ENCODE data around the gene ALKBH3.

ALKBH3 gene

DNA sequence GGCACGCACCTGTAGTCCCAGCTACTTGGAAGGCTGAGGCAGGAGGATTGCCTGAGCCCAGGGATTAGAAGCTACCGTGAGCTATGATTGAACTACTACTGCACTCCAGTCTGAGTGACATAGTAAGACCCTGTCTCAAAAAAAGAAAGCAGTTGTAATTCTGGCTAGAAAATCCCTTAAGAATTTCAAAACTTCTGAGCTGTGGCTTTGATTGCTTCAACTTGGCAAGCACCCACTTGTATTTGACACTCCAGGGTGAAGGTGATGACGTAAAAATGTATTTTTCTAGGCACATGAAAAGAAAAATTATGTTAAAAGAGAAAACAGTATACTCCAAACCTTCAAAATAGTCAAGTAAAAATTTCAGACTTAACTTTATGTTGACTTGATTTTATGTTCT, 23.6 kb upstream of the ALKBH3 start:
- H3K9ac ChIP-seq (ENCODE audit: low read depth, low read length), result no peak overlapping the region
- WGBS, result over 99% methylated on average over 2 of the region's 3 CpGs
- no peak overlapping the region for H3K27ac ChIP-seq (ENCODE audit: low read depth, low read length)
- H3K9me3 ChIP-seq (ENCODE audit: insufficient read depth, low read depth, low read length), result no peaks in the 10 kb centered on the region
- H3K36me3 ChIP-seq (ENCODE audit: insufficient read depth, low read length), result peaks cover 34% of the 10 kb centered on the region
- no peak overlapping the region for H3K4me3 ChIP-seq (ENCODE audit: low read length)
- H3K4me1 ChIP-seq (ENCODE audit: insufficient read depth, low read length), result 0 out of 2 replicates have a peak, but pooled peaks cover under 1% of the 10 kb centered on the region
- H3K27me3 ChIP-seq (ENCODE audit: insufficient read depth, low read length), result no peaks in the 10 kb centered on the region

GRCh38 chr11:43861141-43861540, 19.5 kb upstream of the ALKBH3 start:
- Histone ChIP-seq H3K27me3 (ENCODE audit: insufficient read depth, low read length) (no peaks in the 10 kb centered on the region), H3K27ac (ENCODE audit: low read depth, low read length) (no peak overlapping the region), H3K9me3 (ENCODE audit: insufficient read depth, low read depth, low read length) (no peaks in the 10 kb centered on the region), H3K36me3 (ENCODE audit: insufficient read depth, low read length) (peaks cover 4% of the 10 kb centered on the region), H3K4me3 (ENCODE audit: low read length) (no peak overlapping the region), H3K4me1 (ENCODE audit: insufficient read depth, low read length) (no peaks in the 10 kb centered on the region), H3K9ac (ENCODE audit: low read depth, low read length) (no peak overlapping the region)
- no CpG with 5 or more reads among the region's 2 CpGs for WGBS

- Histone ChIP-seq H3K27me3 (ENCODE audit: insufficient read depth, low read length) (peaks cover 34% of the 10 kb centered on the region), H3K4me1 (ENCODE audit: insufficient read depth, low read length) (no peaks in the 10 kb centered on the region), H3K9ac (ENCODE audit: low read depth, low read length) (no peak overlapping the region), H3K36me3 (ENCODE audit: insufficient read depth, low read length) (no peaks in the 10 kb centered on the region), H3K4me3 (ENCODE audit: low read length) (no peak overlapping the region), H3K27ac (ENCODE audit: low read depth, low read length) (no peak overlapping the region), H3K9me3 (ENCODE audit: insufficient read depth, low read depth, low read length) (no peaks in the 10 kb centered on the region)
- WGBS, result 92% methylated on average over 1 of the region's 2 CpGs
Measured at GRCh38 chr11:43866520-43866919, 14.1 kb upstream of the ALKBH3 start.

DNA sequence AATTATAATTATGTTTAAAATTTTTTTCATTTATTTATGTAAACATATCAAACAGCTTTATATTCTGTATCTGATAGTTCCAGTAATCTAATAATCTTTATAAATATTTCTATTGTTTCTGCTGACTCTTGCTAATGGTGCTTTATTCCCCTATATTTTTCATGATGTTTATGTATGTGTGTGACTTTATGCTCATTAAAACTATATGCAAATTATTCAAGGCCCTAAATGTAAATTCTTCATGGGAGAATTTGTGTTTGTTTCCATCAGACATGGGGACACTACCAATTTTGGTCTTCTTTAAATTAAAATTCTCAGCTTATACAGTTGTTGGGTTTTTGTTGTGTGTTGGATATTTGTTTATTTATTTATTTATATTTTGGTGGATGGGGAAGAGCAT, 13.7 kb upstream of the ALKBH3 start:
- Histone ChIP-seq H3K4me3 (ENCODE audit: low read length) (no peak overlapping the region), H3K27ac (ENCODE audit: low read depth, low read length) (no peak overlapping the region), H3K9ac (ENCODE audit: low read depth, low read length) (no peak overlapping the region), H3K4me1 (ENCODE audit: insufficient read depth, low read length) (no peaks in the 10 kb centered on the region), H3K9me3 (ENCODE audit: insufficient read depth, low read depth, low read length) (no peaks in the 10 kb centered on the region), H3K36me3 (ENCODE audit: insufficient read depth, low read length) (no peaks in the 10 kb centered on the region), H3K27me3 (ENCODE audit: insufficient read depth, low read length) (peaks cover 34% of the 10 kb centered on the region)

- no peak overlapping the region for H3K4me3 ChIP-seq (ENCODE audit: low read length)
- no peaks in the 10 kb centered on the region for H3K4me1 ChIP-seq (ENCODE audit: insufficient read depth, low read length)
- H3K27ac ChIP-seq (ENCODE audit: low read depth, low read length), result no peak overlapping the region
- WGBS, result 72% methylated on average over 5 of the region's 5 CpGs
- no peak overlapping the region for H3K9ac ChIP-seq (ENCODE audit: low read depth, low read length)
- no peaks in the 10 kb centered on the region for H3K9me3 ChIP-seq (ENCODE audit: insufficient read depth, low read depth, low read length)
- H3K27me3 ChIP-seq (ENCODE audit: insufficient read depth, low read length), result peaks cover 51% of the 10 kb centered on the region
- no peaks in the 10 kb centered on the region for H3K36me3 ChIP-seq (ENCODE audit: insufficient read depth, low read length)
Measured at GRCh38 chr11:43868852-43869567, 11.6 kb upstream of the ALKBH3 start.

DNA sequence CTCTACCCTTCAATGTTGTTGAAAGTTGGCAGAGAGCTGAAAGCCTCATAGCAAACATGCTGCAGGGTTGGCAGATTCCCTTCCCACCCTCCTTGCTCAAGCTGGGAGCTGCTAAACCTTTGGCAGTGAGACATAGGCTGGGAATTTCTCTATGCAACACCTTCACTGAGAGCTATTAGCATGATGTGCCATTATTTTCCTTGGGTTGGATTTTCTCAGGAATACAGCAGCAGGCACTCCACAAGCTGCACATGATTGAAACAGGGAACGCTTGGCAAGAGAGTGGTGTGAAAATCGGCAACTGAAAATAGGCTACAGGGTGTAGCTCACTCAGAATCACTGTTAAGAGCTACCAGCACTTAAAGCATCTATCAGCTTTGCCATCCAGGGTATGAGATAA, 9.6 kb upstream of the ALKBH3 start:
- 94% methylated on average over 2 of the region's 2 CpGs for WGBS
- H3K9me3 ChIP-seq (ENCODE audit: insufficient read depth, low read depth, low read length), result no peaks in the 10 kb centered on the region
- no peak overlapping the region for H3K9ac ChIP-seq (ENCODE audit: low read depth, low read length)
- peaks cover 67% of the 10 kb centered on the region for H3K27me3 ChIP-seq (ENCODE audit: insufficient read depth, low read length)
- no peak overlapping the region for H3K4me3 ChIP-seq (ENCODE audit: low read length)
- no peaks in the 10 kb centered on the region for H3K4me1 ChIP-seq (ENCODE audit: insufficient read depth, low read length)
- no peaks in the 10 kb centered on the region for H3K36me3 ChIP-seq (ENCODE audit: insufficient read depth, low read length)
- H3K27ac ChIP-seq (ENCODE audit: low read depth, low read length), result no peak overlapping the region

GRCh38 chr11:43872995-43873394, 7.6 kb upstream of the ALKBH3 start:
- Histone ChIP-seq H3K27me3 (ENCODE audit: insufficient read depth, low read length) (peaks cover 81% of the 10 kb centered on the region), H3K9ac (ENCODE audit: low read depth, low read length) (no peak overlapping the region), H3K9me3 (ENCODE audit: insufficient read depth, low read depth, low read length) (no peaks in the 10 kb centered on the region), H3K4me1 (ENCODE audit: insufficient read depth, low read length) (no peaks in the 10 kb centered on the region), H3K4me3 (ENCODE audit: low read length) (no peak overlapping the region), H3K27ac (ENCODE audit: low read depth, low read length) (no peak overlapping the region), H3K36me3 (ENCODE audit: insufficient read depth, low read length) (no peaks in the 10 kb centered on the region)
- 89% methylated on average over 7 of the region's 7 CpGs for WGBS

DNA sequence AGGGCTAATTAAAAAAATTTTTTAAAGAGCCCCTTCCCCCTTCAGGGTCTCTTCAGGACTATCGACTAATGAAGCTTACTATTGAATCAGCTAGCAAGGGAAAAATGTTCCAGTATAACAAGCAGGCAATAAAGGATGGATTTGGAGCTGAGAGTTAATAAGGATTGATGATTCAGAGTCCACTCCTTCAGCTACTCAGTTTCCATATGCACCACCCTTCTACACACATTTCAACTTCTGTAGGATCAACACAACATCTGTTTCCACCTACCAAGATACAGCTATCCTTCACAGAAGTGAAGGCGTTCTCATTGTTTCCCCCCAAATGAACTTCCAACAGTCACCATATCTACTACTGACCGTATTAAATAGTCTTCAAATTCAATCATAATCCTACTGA, 6.6 kb upstream of the ALKBH3 start:
- Histone ChIP-seq H3K4me3 (ENCODE audit: low read length) (no peak overlapping the region), H3K27me3 (ENCODE audit: insufficient read depth, low read length) (peaks cover 84% of the 10 kb centered on the region), H3K9ac (ENCODE audit: low read depth, low read length) (no peak overlapping the region), H3K27ac (ENCODE audit: low read depth, low read length) (no peak overlapping the region), H3K9me3 (ENCODE audit: insufficient read depth, low read depth, low read length) (no peaks in the 10 kb centered on the region), H3K36me3 (ENCODE audit: insufficient read depth, low read length) (no peaks in the 10 kb centered on the region), H3K4me1 (ENCODE audit: insufficient read depth, low read length) (no peaks in the 10 kb centered on the region)
- 85% methylated on average over 3 of the region's 3 CpGs for WGBS

- Histone ChIP-seq H3K9ac (ENCODE audit: low read depth, low read length) (no peak overlapping the region), H3K36me3 (ENCODE audit: insufficient read depth, low read length) (no peaks in the 10 kb centered on the region), H3K4me1 (ENCODE audit: insufficient read depth, low read length) (no peaks in the 10 kb centered on the region), H3K27me3 (ENCODE audit: insufficient read depth, low read length) (peaks cover 84% of the 10 kb centered on the region), H3K27ac (ENCODE audit: low read depth, low read length) (no peak overlapping the region), H3K9me3 (ENCODE audit: insufficient read depth, low read depth, low read length) (peaks cover 2% of the 10 kb centered on the region; the same call in 1 of the 2 replicates), H3K4me3 (ENCODE audit: low read length) (no peak overlapping the region)
- WGBS, result 63% methylated on average over 1 of the region's 1 CpG
Measured at GRCh38 chr11:43874738-43875137, 5.9 kb upstream of the ALKBH3 start.

GRCh38 chr11:43879789-43880639, 617 bp upstream of the ALKBH3 start:
- H3K9ac ChIP-seq (ENCODE audit: low read depth, low read length), result no peak overlapping the region
- peaks cover 49% of the 10 kb centered on the region for H3K27me3 ChIP-seq (ENCODE audit: insufficient read depth, low read length)
- peak overlapping the region; percentile 73 for H3K4me3 ChIP-seq (ENCODE audit: low read length)

GRCh38 chr11:43892851-43893250, 12.2 kb downstream of the ALKBH3 start:
- 44% methylated on average over 3 of the region's 3 CpGs for WGBS
- no peaks in the 10 kb centered on the region for H3K9me3 ChIP-seq (ENCODE audit: insufficient read depth, low read depth, low read length)
- H3K36me3 ChIP-seq (ENCODE audit: insufficient read depth, low read length), result peaks cover 52% of the 10 kb centered on the region
- no peak overlapping the region for H3K9ac ChIP-seq (ENCODE audit: low read depth, low read length)
- no peaks in the 10 kb centered on the region for H3K27me3 ChIP-seq (ENCODE audit: insufficient read depth, low read length)
- H3K4me1 ChIP-seq (ENCODE audit: insufficient read depth, low read length), result no peaks in the 10 kb centered on the region
- no peak overlapping the region for H3K4me3 ChIP-seq (ENCODE audit: low read length)
- H3K27ac ChIP-seq (ENCODE audit: low read depth, low read length), result no peak overlapping the region

More at GRCh38 chr11:43879789-43880639, 617 bp upstream of the ALKBH3 start:
- H3K36me3 ChIP-seq (ENCODE audit: insufficient read depth, low read length), result peaks cover 16% of the 10 kb centered on the region
- 54% methylated on average over 13 of the region's 13 CpGs for WGBS
- peaks cover 7% of the 10 kb centered on the region; the same call in 1 of the 2 replicates for H3K9me3 ChIP-seq (ENCODE audit: insufficient read depth, low read depth, low read length)
- peaks cover 5% of the 10 kb centered on the region; the same call in 1 of the 2 replicates for H3K4me1 ChIP-seq (ENCODE audit: insufficient read depth, low read length)
- H3K27ac ChIP-seq (ENCODE audit: low read depth, low read length), result no peak overlapping the region
